HG03064 (cell line): ENCODE measurements around the gene DPT.

ENCODE experiments used
- ATAC-seq: cut with Tn5 transposase; IDR thresholded peaks from one replicate; pipeline ENCODE4 v1.9.1; 2021; ENCODE audit warnings: low read depth; ENCODE audit not compliant: unreplicated experiment

Gene DPT

DNA sequence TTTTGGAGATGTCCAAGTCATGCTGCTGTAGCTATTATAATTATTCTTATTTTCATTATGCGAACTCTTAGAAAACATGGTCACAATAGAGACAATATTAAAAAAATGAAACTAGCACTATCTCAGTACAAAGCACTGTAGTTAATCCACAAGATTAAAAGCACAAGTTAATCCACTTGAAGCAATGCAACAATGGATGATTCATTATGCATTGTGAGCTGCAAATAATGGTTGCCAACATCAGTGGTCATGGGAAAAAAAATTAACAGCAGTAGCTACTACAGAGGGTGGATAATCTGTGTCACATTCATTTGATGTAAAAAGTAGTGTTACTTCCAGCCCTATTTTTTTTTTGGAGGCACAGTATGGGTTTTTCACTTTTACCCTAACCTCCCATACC is 56.7 kb downstream of the DPT start:
- ATAC-seq, result no peak

DNA sequence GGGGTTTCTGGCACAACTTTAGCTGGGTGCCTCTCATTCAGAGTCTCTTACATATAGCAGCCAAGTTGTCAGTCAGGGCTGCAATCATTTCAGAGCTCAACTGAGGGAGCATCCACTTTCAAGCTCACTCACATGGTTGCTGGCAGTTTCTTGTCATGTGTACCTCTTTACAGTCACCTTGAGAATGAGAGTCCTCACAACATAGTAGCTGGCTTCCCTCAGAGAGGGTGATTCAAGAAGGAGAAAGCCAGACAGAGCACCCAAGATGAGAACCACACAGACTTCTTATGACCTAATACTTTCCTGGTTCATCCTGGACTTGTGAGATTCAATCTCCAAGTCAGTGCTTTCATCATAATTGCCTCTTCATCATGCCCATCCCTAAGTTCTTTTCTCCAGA is 57.2 kb downstream of the DPT start:
- no peak for ATAC-seq

DNA sequence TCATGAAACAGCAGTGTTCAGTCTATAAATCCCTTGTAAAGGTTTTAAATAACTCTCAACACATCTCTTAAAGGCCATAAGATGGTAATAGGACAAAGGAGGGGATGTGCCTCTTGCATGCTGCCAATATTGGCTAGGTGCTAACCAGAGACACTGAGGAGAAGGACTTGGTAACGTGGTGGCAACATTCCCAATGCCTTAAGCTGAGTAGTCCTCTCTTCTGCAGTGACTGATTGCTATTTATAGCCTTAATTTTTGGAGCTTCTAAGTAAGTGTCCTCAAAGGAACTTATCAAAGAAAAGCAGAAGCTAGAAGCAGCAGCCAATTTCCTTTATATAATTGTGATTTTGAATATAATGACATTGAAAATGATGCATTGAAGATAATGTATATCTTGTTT is 63.0 kb downstream of the DPT start:
- no peak for ATAC-seq

DNA sequence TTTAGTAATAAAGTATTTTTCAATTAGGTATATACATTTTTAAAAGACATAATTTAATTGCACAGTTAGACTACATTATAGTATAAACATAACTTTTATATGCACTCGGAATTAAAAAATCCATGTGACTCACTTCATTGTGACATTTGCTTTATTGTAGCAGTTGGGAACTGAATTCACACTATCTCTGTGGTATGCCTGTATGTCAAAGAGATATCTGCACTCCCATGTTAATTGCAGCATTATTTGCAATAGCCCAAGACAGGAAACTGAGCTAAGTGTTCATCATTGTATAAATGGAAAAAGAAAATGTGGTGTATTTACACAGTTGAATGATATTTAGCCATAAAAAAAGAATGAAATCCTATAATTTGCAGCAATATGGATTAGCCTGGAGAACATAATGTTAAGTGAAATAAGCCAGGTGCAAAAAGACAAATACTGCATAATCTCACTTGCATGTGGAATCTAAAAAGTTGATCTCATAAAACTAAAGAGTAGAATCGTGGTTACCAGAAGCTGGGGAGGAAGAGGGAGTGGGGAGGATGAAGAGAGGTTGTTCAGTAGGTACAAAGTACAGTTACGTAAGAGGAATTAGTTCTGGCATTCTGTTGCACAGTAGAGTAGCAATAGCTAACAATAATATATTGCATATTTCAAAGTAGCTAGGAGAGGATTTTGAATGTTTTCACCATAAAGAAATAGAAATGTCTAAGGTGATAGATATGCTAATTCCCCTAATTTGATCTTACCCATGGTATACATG is 64.8 kb downstream of the DPT start:
- no peak for ATAC-seq

DNA sequence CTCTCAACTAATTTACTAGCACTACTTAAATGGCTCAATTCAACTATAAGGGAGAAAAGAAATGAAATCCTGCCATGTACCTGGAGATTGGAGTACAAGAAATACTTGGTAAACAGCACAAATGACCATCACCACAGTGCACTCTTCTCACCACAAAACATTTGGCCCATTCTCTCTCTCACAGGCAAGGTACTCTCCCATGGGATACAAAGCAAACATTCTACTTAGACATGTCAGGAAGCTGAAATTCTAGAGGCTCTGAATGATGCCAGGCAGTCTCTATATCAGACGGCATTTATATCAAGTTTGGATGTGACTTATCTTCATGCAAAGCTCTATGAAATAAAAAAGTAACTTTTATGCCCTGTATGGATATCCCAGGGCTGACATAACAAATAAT is 72.5 kb downstream of the DPT start:
- ATAC-seq, result no peak

DNA sequence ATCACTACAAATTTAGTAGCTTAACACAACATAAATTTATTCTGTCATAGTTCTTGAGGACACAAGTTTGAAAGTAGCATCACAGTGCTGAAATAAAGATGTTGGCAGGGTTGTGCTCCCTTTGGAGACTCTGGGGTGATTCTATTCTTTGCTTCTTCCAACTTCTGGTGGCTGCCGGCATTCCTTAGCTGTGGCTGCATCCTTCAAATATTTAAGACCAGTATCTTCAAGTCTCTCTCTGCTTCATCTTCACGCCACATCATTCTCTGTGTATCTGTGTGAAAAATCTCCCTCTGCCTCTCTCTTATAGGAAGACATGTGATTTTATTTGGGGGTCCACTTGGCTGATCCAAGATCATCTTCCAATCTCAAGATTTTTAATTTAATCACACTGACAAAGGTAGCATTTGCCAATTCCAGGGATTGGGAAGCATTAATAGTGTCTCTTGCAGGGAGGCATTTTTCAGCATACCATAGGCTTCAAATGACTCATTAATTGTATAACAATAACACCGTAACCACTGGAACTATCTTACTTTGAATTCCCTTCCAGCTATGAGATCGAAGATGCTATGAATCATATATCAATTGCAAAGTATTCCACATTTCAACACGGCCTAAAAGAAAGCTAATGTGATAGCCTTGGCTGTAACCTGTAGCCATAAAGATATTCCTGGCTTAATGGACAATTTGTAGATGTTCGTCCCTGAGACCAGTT is 74.6 kb downstream of the DPT start:
- ATAC-seq, result no peak

DNA sequence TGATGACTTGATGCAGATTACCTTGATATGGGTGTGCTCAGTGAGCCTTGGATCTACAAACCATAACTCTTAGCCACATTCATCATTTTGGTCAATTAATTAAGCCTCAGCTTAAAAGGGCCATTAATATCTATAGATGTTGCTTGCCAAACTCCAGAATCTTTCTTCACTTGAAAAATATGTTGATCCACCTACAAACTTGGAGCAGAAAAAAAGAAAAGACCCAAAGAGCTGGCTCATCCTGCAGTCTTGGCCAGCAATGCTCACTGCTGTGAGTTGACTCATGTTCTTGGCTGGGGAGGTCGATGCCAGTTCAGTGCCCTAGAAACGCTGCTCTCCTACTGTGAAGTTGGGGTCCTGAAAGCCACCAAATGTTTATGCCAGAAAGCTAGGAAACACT is 75.4 kb downstream of the DPT start:
- ATAC-seq, result no peak

DNA sequence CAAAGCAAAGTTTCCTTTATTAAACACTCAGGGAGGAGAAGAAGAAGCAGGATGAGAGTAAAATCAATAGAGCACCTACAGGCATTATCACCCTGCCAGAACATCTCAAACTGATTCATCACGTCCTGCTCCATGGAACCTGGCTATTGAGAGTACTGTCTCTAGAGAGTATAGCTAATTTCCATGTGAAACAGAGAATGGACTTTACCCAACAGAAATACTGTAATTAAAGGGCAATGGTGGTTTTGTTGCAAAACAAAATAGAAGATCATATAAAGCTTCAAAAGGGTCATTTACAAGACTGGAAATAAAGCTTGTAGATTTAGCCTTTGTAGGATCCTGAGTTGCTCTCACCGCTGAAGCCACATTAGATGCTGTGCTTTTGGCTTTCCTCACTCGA is 83.3 kb downstream of the DPT start:
- no peak for ATAC-seq
